HG03025 (cell line): ENCODE data around the gene KIF5A.

Source experiments
- ATAC-seq: cut with Tn5 transposase; IDR thresholded peaks from one replicate; pipeline ENCODE4 v1.9.1; 2021; ENCODE audit warnings: mild to moderate bottlenecking, moderate library complexity; ENCODE audit not compliant: unreplicated experiment, low FRiP score

Gene KIF5A

GRCh38 chr12:57626921-57627445 lies 77.1 kb downstream of the KIF5A start:
- no peak for ATAC-seq

GRCh38 chr12:57627501-57628279 lies 77.8 kb downstream of the KIF5A start:
- no peak for ATAC-seq

- no peak for ATAC-seq
Measured at GRCh38 chr12:57628280-57629191, 78.7 kb downstream of the KIF5A start.

- ATAC-seq: no peak
Measured at GRCh38 chr12:57629897-57630471, 80.1 kb downstream of the KIF5A start.

- no peak for ATAC-seq
Measured at GRCh38 chr12:57630891-57631433, 81.1 kb downstream of the KIF5A start.

- ATAC-seq: no peak
Measured at GRCh38 chr12:57631566-57632072, 81.8 kb downstream of the KIF5A start.

GRCh38 chr12:57632073-57632957 lies 82.5 kb downstream of the KIF5A start:
- ATAC-seq: no peak

GRCh38 chr12:57632958-57633840 lies 83.4 kb downstream of the KIF5A start, which contains the start of gene B4GALNT1:
Gene B4GALNT1 (minus strand): TSS chr12:57633201. CDS start chr12:57632132, 1,069 bp downstream.
- peak; percentile 63 for ATAC-seq
